PC-9 (cell line): ENCODE results near the gene RNF186. TPM values are rescaled to one million over a fixed set of nuclear protein-coding genes. Genes with fewer than 3 reads are reported as not detected.

Source experiments
- BruUV-seq: library from RNA; stranded (reverse); fragments of 400-500 nt; replicated peaks from 2 replicates; lab custom pipeline; 2021; lab: Mats Ljungman, UMichigan
- CTCF ChIA-PET: fragments of 300-600 bp; sonication (Branson Sonifier 250); formaldehyde crosslinking; loops from one replicate; lab custom pipeline; 2022; ENCODE audit warnings: antibody characterized with exemption; lab: Charles Lee
- POLR2A ChIA-PET: fragments of 300-600 bp; sonication (Branson Sonifier 250); formaldehyde crosslinking; loops from one replicate; lab custom pipeline; 2022; ENCODE audit warnings: antibody characterized with exemption; ENCODE audit not compliant: unreplicated experiment; lab: Charles Lee
- DNase-seq, 2 experiments: peaks; one replicate each; pipeline versions ENCODE4 v3.0.0 to v3.0.0-alpha.2; 2015 to 2022; ENCODE audit warnings: mixed read lengths in 1 of 2
- H2AFZ ChIP-seq: fragments of 200-600 bp; sonication (generic); 2 replicates; pipeline ENCODE4 v1.8.1; 2017; ENCODE audit warnings: antibody characterized with exemption
- H3F3A ChIP-seq: fragments of 200-600 bp; sonication (generic); 2 replicates; pipeline ENCODE4 v1.8.1; 2017; ENCODE audit warnings: antibody characterized with exemption, mild to moderate bottlenecking, low read depth; ENCODE audit not compliant: insufficient read depth
- H3K27ac ChIP-seq: fragments of 200-600 bp; sonication (generic); 2 replicates; pipeline ENCODE4 v1.6.1; 2016; ENCODE audit warnings: mixed run types
- H3K27me3 ChIP-seq: fragments of 200-600 bp; sonication (generic); 2 replicates; pipeline ENCODE4 v1.6.1; 2016; ENCODE audit warnings: low read depth, mixed run types; ENCODE audit not compliant: insufficient read depth
- H3K36me3 ChIP-seq: fragments of 200-600 bp; sonication (generic); 2 replicates; pipeline ENCODE4 v1.6.1; 2016; ENCODE audit warnings: low read depth, mixed run types
- H3K4me1 ChIP-seq: fragments of 200-600 bp; sonication (generic); replicated peaks from 2 replicates; pipeline ENCODE4 v1.6.1; 2016; ENCODE audit warnings: mixed run types; ENCODE audit not compliant: insufficient read depth
- H3K4me2 ChIP-seq: fragments of 200-600 bp; sonication (generic); 2 replicates; pipeline ENCODE4 v1.6.1; 2017; ENCODE audit warnings: mixed run types
- H3K4me3 ChIP-seq: fragments of 200-600 bp; sonication (generic); 2 replicates; pipeline ENCODE4 v1.6.1; 2016; ENCODE audit warnings: mixed run types
- H3K79me2 ChIP-seq: fragments of 200-600 bp; sonication (generic); 2 replicates; pipeline ENCODE4 v1.6.1; 2017; ENCODE audit warnings: low read depth, mixed run types
- H3K9me2 ChIP-seq: fragments of 200-600 bp; sonication (generic); 2 replicates; pipeline ENCODE4 v1.8.1; 2017; ENCODE audit warnings: mild to moderate bottlenecking; ENCODE audit not compliant: insufficient read depth
- H3K9me3 ChIP-seq: fragments of 200-600 bp; sonication (generic); 2 replicates; pipeline ENCODE4 v1.8.1; 2016; ENCODE audit warnings: low read depth; ENCODE audit not compliant: insufficient read depth
- H4K20me1 ChIP-seq: fragments of 200-600 bp; sonication (generic); 2 replicates; pipeline ENCODE4 v1.8.1; 2017; ENCODE audit not compliant: insufficient read depth
- CTCF ChIP-seq: fragments of 200-600 bp; sonication (generic); conservative IDR thresholded peaks from 2 replicates; pipeline ENCODE4 v1.6.1; 2017; ENCODE audit warnings: mixed run types, antibody characterized with exemption, mild to moderate bottlenecking, moderate library complexity
- EZH2 ChIP-seq: fragments of 200-600 bp; sonication (generic); IDR thresholded peaks from 2 replicates; pipeline ENCODE4 v1.8.0; 2017; ENCODE audit warnings: antibody characterized with exemption, low read depth
- intact Hi-C: fragments of 100-400 bp; cut with micrococcal nuclease; formaldehyde crosslinking; loops from one replicate; pipeline ENCODE4 v1.10.0; 2022; ENCODE audit not compliant: unreplicated experiment
- total RNA-seq: library from RNA; stranded (reverse); gene quantifications from 2 replicates; pipeline ENCODE4 v1.2.3, GENCODE V29; 2021

The RNF186 gene
- total RNA-seq, 1 experiment from 2014 or later, result not detected

DNA sequence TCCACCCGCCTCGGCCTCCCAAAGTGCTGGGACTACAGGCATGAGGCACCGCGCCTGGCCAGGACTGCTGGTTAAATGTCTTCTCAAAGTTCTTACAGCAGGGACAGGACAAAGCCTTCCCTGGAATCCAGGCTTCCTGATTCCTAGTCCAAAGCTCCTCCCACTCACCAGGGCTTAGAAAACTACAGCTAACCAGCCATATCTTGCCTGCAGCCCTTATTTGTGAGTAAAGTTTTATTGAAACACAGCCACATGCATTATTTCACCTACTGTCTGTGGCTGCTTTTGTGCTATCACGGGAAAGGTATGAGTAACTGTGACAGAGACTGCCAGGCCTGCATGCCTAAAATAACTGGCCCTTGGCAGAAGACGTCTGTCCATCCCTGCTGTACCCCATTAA, 39.8 kb downstream of the RNF186 start:
- DNase-seq, result no peak

DNA sequence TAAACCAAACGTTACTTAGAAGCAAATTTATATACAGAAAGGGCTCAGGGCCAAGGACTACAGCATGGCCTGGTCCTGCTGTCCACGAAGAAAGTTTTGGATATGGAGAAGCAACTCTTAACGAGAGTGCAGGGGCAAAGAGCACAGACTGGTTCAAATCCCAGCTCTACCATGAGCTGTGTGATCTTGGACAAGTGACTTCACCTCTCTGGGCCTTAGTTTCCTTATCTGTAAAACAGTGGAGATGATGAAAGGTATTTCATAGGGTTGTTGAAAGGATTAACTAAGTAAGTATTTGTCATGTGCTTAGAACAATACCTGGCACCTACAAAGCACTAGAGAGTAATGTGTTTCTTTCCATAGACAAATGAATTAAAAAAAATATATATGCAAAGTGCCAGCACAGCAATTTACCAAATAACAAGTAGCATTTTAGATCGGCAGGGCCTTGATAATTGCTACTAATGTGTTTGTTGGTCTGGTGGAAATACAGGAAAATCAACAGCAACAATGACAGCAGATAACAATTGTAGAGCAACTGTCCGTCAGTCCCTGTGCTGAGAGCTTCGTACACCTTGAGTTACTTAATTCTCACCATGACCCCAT, 40.8 kb downstream of the RNF186 start:
- H4K20me1 ChIP-seq, result no peaks in the 10 kb centered on the region
- TF ChIP-seq EZH2 (no peak), CTCF (no peak)
- no peak overlapping the region for H3K4me3 ChIP-seq
- H3K4me1 ChIP-seq, result no peaks in the 10 kb centered on the region; the same call in 1 of the 2 replicates
- H3K79me2 ChIP-seq, result no peaks in the 10 kb centered on the region
- no peak overlapping the region for H2AFZ ChIP-seq
- H3K4me2 ChIP-seq, result no peak overlapping the region
- H3K36me3 ChIP-seq, result no peaks in the 10 kb centered on the region; the same call in 1 of the 2 replicates
- intact Hi-C loops, result no loop called here
- no peaks in the 10 kb centered on the region for H3K9me2 ChIP-seq
- CTCF ChIA-PET, result interaction anchor here (0.6 kb wide), 1 partner anchor 97 kb away, joined by 17 read pairs; no protein-coding TSS in a partner anchor
- no peaks in the 10 kb centered on the region for H3K27me3 ChIP-seq
- no TSS peak for BruUV-seq
- H3K9me3 ChIP-seq, result no peaks in the 10 kb centered on the region
- no peak for DNase-seq
- POLR2A ChIA-PET, result no interaction called here
- H3K27ac ChIP-seq, result no peak overlapping the region
- no peaks in the 10 kb centered on the region for H3F3A ChIP-seq

More for the DNA sequence above, 39.8 kb downstream of the RNF186 start:
- no peaks in the 10 kb centered on the region for H4K20me1 ChIP-seq
- H2AFZ ChIP-seq, result no peak overlapping the region
- CTCF ChIA-PET, result no interaction called here
- H3F3A ChIP-seq, result no peaks in the 10 kb centered on the region
- no peaks in the 10 kb centered on the region for H3K9me2 ChIP-seq
- H3K4me3 ChIP-seq, result no peak overlapping the region
- no peaks in the 10 kb centered on the region for H3K79me2 ChIP-seq
- POLR2A ChIA-PET, result no interaction called here
- H3K27me3 ChIP-seq, result no peaks in the 10 kb centered on the region
- no peak overlapping the region for H3K27ac ChIP-seq
- no peaks in the 10 kb centered on the region; the same call in 1 of the 2 replicates for H3K36me3 ChIP-seq
- H3K4me1 ChIP-seq, result no peaks in the 10 kb centered on the region; the same call in 1 of the 2 replicates
- intact Hi-C loops, result no loop called here
- no peak overlapping the region for H3K4me2 ChIP-seq
- H3K9me3 ChIP-seq, result no peaks in the 10 kb centered on the region
- BruUV-seq, result no TSS peak
- TF ChIP-seq CTCF (no peak), EZH2 (no peak)

- Histone ChIP-seq H3K9me2 (no peaks in the 10 kb centered on the region), H3F3A (no peaks in the 10 kb centered on the region), H3K4me1 (no peaks in the 10 kb centered on the region; the same call in 1 of the 2 replicates), H3K79me2 (no peaks in the 10 kb centered on the region), H3K9me3 (no peaks in the 10 kb centered on the region), H3K4me2 (no peak overlapping the region), H3K27ac (no peak overlapping the region), H2AFZ (no peak overlapping the region), H3K27me3 (no peaks in the 10 kb centered on the region), H3K36me3 (no peaks in the 10 kb centered on the region; the same call in 1 of the 2 replicates), H4K20me1 (no peaks in the 10 kb centered on the region), H3K4me3 (no peak overlapping the region)
- ChIA-PET POLR2A (no interaction called here), CTCF (no interaction called here)
- no peak for TF ChIP-seq EZH2
- no peak for TF ChIP-seq CTCF
- DNase-seq, result no peak
- intact Hi-C loops, result no loop called here
- BruUV-seq, result no TSS peak
These were observed 41.6 kb downstream of the RNF186 start for GRCh38 chr1:19773485-19773884.
